HUES48 (cell line): Measurements from ENCODE around the gene ASMT.
"Not testable (repeated sequence)": the region's sequence is repeated elsewhere in the genome, so short reads cannot be mapped to it uniquely, and the experiment has no call there.

Experiments used
- H3K27ac ChIP-seq: one replicate; pipeline ENCODE4 v1.7.0; 2013; ENCODE audit warnings: low read depth, low read length, inconsistent platforms
- H3K27me3 ChIP-seq: 2 replicates; pipeline ENCODE4 v1.6.1; 2013; ENCODE audit warnings: mild to moderate bottlenecking, low read length; ENCODE audit not compliant: control insufficient read depth, insufficient read depth
- H3K36me3 ChIP-seq: 2 replicates; pipeline ENCODE4 v1.6.1; 2013; ENCODE audit warnings: low read length; ENCODE audit not compliant: control insufficient read depth, insufficient read depth
- H3K4me1 ChIP-seq: 2 replicates; pipeline ENCODE4 v1.6.1; 2013; ENCODE audit warnings: mild to moderate bottlenecking, low read length; ENCODE audit not compliant: control insufficient read depth, insufficient read depth
- H3K4me3 ChIP-seq: 2 replicates; pipeline ENCODE4 v1.5.1; 2013; ENCODE audit warnings: mild to moderate bottlenecking, low read depth, low read length
- H3K9ac ChIP-seq: 2 replicates; pipeline ENCODE4 v1.6.1; 2013; ENCODE audit warnings: mild to moderate bottlenecking, low read depth, low read length, moderate library complexity
- H3K9me3 ChIP-seq: 2 replicates; pipeline ENCODE4 v1.6.1; 2013; ENCODE audit warnings: low read length; ENCODE audit not compliant: control insufficient read depth, insufficient read depth

Gene ASMT

GRCh38 chrX:1610736-1611135 is 4.1 kb upstream of the ASMT start:
- Histone ChIP-seq H3K36me3 (no peaks in the 10 kb centered on the region), H3K9me3 (no peaks in the 10 kb centered on the region), H3K27ac (no peak overlapping the region), H3K27me3 (no peaks in the 10 kb centered on the region), H3K4me1 (no peaks in the 10 kb centered on the region), H3K9ac (no peak overlapping the region), H3K4me3 (no peak overlapping the region)

- Histone ChIP-seq H3K9ac (no peak overlapping the region), H3K4me3 (no peak overlapping the region), H3K4me1 (no peaks in the 10 kb centered on the region), H3K27ac (no peak overlapping the region), H3K27me3 (no peaks in the 10 kb centered on the region), H3K36me3 (no peaks in the 10 kb centered on the region), H3K9me3 (no peaks in the 10 kb centered on the region)
These were observed 2.1 kb upstream of the ASMT start for GRCh38 chrX:1612641-1613286.

GRCh38 chrX:1618689-1619088 is 3.8 kb downstream of the ASMT start:
- no peaks in the 10 kb centered on the region for H3K36me3 ChIP-seq
- H3K9ac ChIP-seq = no peak overlapping the region
- H3K27me3 ChIP-seq = no peaks in the 10 kb centered on the region
- no peak overlapping the region for H3K4me3 ChIP-seq
- H3K4me1 ChIP-seq = no peaks in the 10 kb centered on the region
- no peaks in the 10 kb centered on the region for H3K9me3 ChIP-seq
- H3K27ac ChIP-seq = no peak overlapping the region

- no peaks in the 10 kb centered on the region for H3K9me3 ChIP-seq
These were observed 8.8 kb downstream of the ASMT start for GRCh38 chrX:1623691-1624090.

GRCh38 chrX:1624158-1624860 is 9.4 kb downstream of the ASMT start:
- H3K9ac ChIP-seq, H3K4me3 ChIP-seq, H3K4me1 ChIP-seq, H3K9me3 ChIP-seq, H3K36me3 ChIP-seq, H3K27me3 ChIP-seq, H3K27ac ChIP-seq: not testable (repeated sequence)

More at GRCh38 chrX:1623691-1624090, 8.8 kb downstream of the ASMT start:
- no peak overlapping the region for H3K9ac ChIP-seq
- H3K27ac ChIP-seq = no peak overlapping the region
- no peaks in the 10 kb centered on the region for H3K27me3 ChIP-seq
- H3K4me1 ChIP-seq = no peaks in the 10 kb centered on the region
- H3K4me3 ChIP-seq = no peak overlapping the region
- H3K36me3 ChIP-seq = no peaks in the 10 kb centered on the region

- not testable (repeated sequence) for H3K27ac ChIP-seq, H3K4me1 ChIP-seq, H3K27me3 ChIP-seq, H3K4me3 ChIP-seq, H3K9me3 ChIP-seq, H3K36me3 ChIP-seq, H3K9ac ChIP-seq
These were observed 10.0 kb downstream of the ASMT start for GRCh38 chrX:1624861-1625215.

GRCh38 chrX:1629244-1629643 is 14.4 kb downstream of the ASMT start:
- H3K9ac ChIP-seq = no peak overlapping the region
- H3K4me3 ChIP-seq = no peak overlapping the region
- H3K4me1 ChIP-seq = no peaks in the 10 kb centered on the region
- no peaks in the 10 kb centered on the region for H3K27me3 ChIP-seq
- H3K9me3 ChIP-seq = no peaks in the 10 kb centered on the region
- H3K36me3 ChIP-seq = no peaks in the 10 kb centered on the region
- H3K27ac ChIP-seq = no peak overlapping the region

GRCh38 chrX:1646009-1646408 is 31.1 kb downstream of the ASMT start:
- no peaks in the 10 kb centered on the region for H3K4me1 ChIP-seq
- H3K36me3 ChIP-seq = no peaks in the 10 kb centered on the region
- H3K4me3 ChIP-seq = no peak overlapping the region
- peaks cover 14% of the 10 kb centered on the region for H3K9me3 ChIP-seq
- H3K27ac ChIP-seq = no peak overlapping the region
- no peaks in the 10 kb centered on the region for H3K27me3 ChIP-seq
- H3K9ac ChIP-seq = no peak overlapping the region

- H3K9me3 ChIP-seq = peaks cover 9% of the 10 kb centered on the region; the same call in 1 of the 2 replicates
- H3K36me3 ChIP-seq = no peaks in the 10 kb centered on the region
- no peaks in the 10 kb centered on the region for H3K4me1 ChIP-seq
- H3K9ac ChIP-seq = no peak overlapping the region
- H3K4me3 ChIP-seq = peak overlapping the region; percentile 17; the same call in 1 of the 2 replicates
- H3K27ac ChIP-seq = peak overlapping the region; percentile 59
- H3K27me3 ChIP-seq = no peaks in the 10 kb centered on the region
These were observed 34.8 kb downstream of the ASMT start for GRCh38 chrX:1649621-1650020.

- not testable (repeated sequence) for H3K4me3 ChIP-seq, H3K9me3 ChIP-seq, H3K4me1 ChIP-seq, H3K36me3 ChIP-seq, H3K27ac ChIP-seq, H3K9ac ChIP-seq, H3K27me3 ChIP-seq
These were observed 37.4 kb downstream of the ASMT start for GRCh38 chrX:1652011-1652811.

- no peak overlapping the region for H3K27ac ChIP-seq
- H3K9me3 ChIP-seq = no peaks in the 10 kb centered on the region
- H3K27me3 ChIP-seq = no peaks in the 10 kb centered on the region
- no peak overlapping the region for H3K9ac ChIP-seq
- no peaks in the 10 kb centered on the region; the same call in 1 of the 2 replicates for H3K4me1 ChIP-seq
- H3K4me3 ChIP-seq = no peak overlapping the region
- no peaks in the 10 kb centered on the region for H3K36me3 ChIP-seq
These were observed 41.5 kb downstream of the ASMT start for GRCh38 chrX:1656379-1656778.
